Coronary artery (tissue), 2 donors: ENCODE measurements around the gene TIGD6.

Experiments
- DNase-seq: peaks from one replicate; pipeline ENCODE4 v3.0.0-alpha.2; 2017; ENCODE audit warnings: low spot score
- H3K27ac ChIP-seq, 2 donors: fragments of 200-600 bp; sonication (generic); one replicate each; pipeline ENCODE4 v1.5.1; 2016 to 2019
- H3K4me3 ChIP-seq: fragments of 200-600 bp; sonication (generic); 2 replicates; pipeline ENCODE4 v1.5.1; 2016; ENCODE audit warnings: mild to moderate bottlenecking, moderate library complexity
- TF ChIP-seq, protein P1 (sequence below): fragments of 200-600 bp; sonication (generic); IDR thresholded peaks from one replicate; pipeline ENCODE4 v1.5.1; 2019; ENCODE audit warnings: antibody characterized with exemption

Gene TIGD6

DNA sequence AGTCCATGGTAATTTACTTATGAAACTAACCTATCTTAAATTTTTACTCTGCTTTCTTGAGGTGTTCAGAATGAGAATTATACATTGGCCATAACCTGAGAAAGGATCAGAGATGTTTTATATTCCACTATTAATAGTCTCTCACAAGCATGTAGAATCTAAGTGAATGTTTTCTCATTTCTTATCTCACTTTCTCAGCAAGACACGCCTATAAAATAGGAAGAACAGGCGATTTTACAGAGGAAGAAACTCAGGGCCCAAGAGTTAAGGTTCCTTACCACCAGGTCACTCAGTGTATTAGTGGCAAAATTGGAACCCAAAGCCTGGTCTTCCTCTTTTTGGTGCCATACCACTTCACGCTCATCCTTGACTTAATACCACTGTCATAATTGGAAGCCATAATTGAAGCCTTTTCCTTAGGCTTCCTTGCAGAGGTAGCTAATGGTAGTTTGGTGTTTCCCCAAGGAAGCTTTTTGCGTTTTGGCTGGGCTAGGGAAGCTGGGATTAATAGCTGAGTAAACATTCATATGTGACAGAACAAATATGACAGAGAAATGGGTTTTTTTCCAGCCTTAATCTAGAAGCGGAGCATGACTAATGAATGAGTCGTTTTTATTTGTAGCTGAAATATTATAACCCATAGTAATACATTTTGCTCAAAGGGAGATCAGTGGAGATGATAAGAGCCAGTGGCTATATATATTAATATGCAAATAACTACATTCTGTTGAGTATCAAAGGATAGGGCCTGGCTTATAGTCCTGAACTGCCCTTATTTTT is 17.0 kb upstream of the TIGD6 start:
- H3K4me3 ChIP-seq: no peak overlapping the region
- TF ChIP-seq, protein P1, sequence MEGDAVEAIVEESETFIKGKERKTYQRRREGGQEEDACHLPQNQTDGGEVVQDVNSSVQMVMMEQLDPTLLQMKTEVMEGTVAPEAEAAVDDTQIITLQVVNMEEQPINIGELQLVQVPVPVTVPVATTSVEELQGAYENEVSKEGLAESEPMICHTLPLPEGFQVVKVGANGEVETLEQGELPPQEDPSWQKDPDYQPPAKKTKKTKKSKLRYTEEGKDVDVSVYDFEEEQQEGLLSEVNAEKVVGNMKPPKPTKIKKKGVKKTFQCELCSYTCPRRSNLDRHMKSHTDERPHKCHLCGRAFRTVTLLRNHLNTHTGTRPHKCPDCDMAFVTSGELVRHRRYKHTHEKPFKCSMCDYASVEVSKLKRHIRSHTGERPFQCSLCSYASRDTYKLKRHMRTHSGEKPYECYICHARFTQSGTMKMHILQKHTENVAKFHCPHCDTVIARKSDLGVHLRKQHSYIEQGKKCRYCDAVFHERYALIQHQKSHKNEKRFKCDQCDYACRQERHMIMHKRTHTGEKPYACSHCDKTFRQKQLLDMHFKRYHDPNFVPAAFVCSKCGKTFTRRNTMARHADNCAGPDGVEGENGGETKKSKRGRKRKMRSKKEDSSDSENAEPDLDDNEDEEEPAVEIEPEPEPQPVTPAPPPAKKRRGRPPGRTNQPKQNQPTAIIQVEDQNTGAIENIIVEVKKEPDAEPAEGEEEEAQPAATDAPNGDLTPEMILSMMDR: no peak
- no peak overlapping the region for H3K27ac ChIP-seq
- no peak for DNase-seq

DNA sequence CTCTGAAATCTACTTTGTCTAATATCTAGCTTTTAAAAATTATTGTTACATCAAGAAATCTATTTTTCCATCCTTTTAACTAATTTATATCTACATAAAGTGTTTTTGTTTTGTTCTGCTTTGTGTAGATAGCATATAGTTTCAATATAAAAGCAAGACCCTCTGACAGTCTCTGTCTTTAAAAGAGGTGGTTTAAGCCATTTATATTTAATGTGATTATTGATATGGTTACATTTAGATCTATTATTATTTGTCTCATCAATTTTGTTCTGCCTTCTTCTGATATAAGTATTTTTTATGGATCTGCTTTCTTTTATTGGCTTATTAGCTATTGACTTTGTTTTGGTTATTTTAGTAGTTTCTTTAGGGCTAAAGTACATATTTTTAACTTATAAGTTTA is 16.1 kb upstream of the TIGD6 start:
- TF ChIP-seq, protein P1: no peak
- no peak for DNase-seq
- H3K4me3 ChIP-seq: no peak overlapping the region
- no peak overlapping the region for H3K27ac ChIP-seq

DNA sequence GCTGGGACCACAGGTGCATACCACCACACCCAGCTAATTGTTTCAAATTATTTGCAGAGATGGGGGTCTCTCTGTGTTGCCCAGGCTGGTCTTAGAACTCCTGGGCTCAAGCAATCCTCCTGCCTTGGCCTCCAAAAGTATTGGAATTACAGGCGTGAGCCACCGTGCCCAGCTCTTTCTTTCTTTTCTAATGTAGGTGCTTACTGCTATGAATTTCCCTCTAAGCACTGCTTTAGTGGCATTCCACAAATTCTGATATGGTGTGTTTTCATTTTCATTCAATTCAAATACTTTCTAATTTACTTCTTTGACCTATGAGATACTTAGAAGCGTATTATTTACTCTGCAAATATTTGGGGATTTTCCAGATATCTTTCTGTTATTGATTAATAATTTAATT is 15.0 kb upstream of the TIGD6 start:
- no peak for DNase-seq
- Histone ChIP-seq H3K4me3 (no peak overlapping the region), H3K27ac (no peak overlapping the region)
- TF ChIP-seq, protein P1: no peak

- H3K27ac ChIP-seq: no peak overlapping the region
- TF ChIP-seq, protein P1: no peak
- no peak for DNase-seq
Measured at GRCh38 chr5:150014456-150014855, 14.0 kb upstream of the TIGD6 start.

GRCh38 chr5:150013931-150014330 is 13.5 kb upstream of the TIGD6 start:
- no peak overlapping the region for H3K4me3 ChIP-seq
- no peak overlapping the region for H3K27ac ChIP-seq
- DNase-seq: no peak
- TF ChIP-seq, protein P1: no peak

More at GRCh38 chr5:150014456-150014855, 14.0 kb upstream of the TIGD6 start:
- no peak overlapping the region for H3K4me3 ChIP-seq

DNA sequence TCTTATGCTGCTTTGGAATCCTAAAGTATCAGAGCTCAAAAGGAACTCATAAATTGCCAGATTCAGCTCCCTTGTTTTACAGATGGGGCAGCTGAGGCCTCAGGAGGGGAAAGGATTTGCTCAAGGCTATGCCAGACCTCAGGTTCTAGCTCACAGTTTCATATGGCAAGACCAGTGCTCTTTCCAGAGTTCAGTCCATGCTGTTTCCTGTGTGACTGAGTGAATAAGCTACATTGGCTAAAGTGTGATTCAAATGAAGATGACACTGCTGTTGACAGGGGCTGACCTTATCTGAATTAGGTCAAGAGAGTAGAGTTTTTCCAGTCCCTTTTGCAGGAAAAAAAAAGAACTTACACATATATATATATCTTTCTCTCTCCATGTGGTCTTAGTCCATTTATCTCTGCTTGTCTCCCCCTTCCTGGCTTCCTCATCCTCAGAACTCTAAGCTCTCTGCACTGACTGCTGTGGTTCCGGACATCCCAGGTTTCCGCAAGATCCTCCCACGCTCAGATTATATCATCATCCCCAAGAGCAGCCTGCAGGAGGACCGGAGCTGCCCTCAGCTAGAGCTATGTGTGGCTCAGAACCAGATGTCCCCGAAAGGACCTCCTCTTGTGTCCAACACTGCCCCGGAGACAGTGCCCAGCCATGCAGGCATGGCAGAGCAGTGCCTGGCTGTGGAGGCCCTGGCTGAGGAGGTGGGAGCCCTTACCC is 9.4 kb upstream of the TIGD6 start:
- TF ChIP-seq, protein P1: no peak
- H3K27ac ChIP-seq: no peak overlapping the region
- DNase-seq: no peak

DNA sequence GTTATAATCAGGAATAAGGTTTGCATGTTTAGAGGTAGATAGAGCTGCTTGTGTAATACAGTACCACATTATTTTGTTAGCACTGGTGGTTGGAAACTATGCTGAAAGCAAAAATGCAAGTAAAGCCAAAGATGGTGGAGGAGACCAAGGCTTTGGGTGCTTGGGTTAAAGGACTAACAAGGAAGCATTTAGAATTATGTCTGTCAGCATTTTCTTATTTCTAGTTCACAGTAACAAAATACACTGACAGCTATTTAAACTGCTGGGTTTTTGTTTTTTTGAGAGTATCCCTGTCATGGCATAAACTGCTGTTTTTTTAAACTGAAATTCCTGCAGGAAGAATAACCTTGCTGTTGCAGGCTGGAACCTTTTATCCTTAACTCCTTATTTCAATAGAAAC is 6.6 kb upstream of the TIGD6 start:
- Histone ChIP-seq H3K4me3 (no peak overlapping the region), H3K27ac (no peak overlapping the region)
- TF ChIP-seq, protein P1: no peak

More for the DNA sequence above, 9.4 kb upstream of the TIGD6 start:
- no peak overlapping the region for H3K4me3 ChIP-seq

More for the DNA sequence above, 6.6 kb upstream of the TIGD6 start:
- no peak for DNase-seq
